HUES6 (cell line): ENCODE results near the gene CLMN.
A peak's percentile ranks its signal among the peaks of the same experiment; 100 is the strongest.

Experiments
- H3K27ac ChIP-seq: 2 replicates; pipeline ENCODE4 v1.7.0; 2013; ENCODE audit warnings: low read depth, mild to moderate bottlenecking, low read length, inconsistent platforms
- H3K27me3 ChIP-seq: 2 replicates; pipeline ENCODE4 v1.6.1; 2013; ENCODE audit warnings: low read length; ENCODE audit not compliant: control insufficient read depth, insufficient read depth
- H3K36me3 ChIP-seq: 2 replicates; pipeline ENCODE4 v1.6.1; 2013; ENCODE audit warnings: low read length; ENCODE audit not compliant: control insufficient read depth, insufficient read depth
- H3K4me1 ChIP-seq: 2 replicates; pipeline ENCODE4 v1.6.1; 2013; ENCODE audit warnings: low read length; ENCODE audit not compliant: control insufficient read depth, insufficient read depth
- H3K4me3 ChIP-seq: 2 replicates; pipeline ENCODE4 v1.5.1; 2013; ENCODE audit warnings: low read depth, low read length
- H3K9ac ChIP-seq: one replicate; pipeline ENCODE4 v1.6.1; 2013; ENCODE audit warnings: mild to moderate bottlenecking, low read length
- H3K9me3 ChIP-seq: 2 replicates; pipeline ENCODE4 v1.6.1; 2013; ENCODE audit warnings: low read depth, low read length; ENCODE audit not compliant: control insufficient read depth, insufficient read depth

Gene CLMN

DNA sequence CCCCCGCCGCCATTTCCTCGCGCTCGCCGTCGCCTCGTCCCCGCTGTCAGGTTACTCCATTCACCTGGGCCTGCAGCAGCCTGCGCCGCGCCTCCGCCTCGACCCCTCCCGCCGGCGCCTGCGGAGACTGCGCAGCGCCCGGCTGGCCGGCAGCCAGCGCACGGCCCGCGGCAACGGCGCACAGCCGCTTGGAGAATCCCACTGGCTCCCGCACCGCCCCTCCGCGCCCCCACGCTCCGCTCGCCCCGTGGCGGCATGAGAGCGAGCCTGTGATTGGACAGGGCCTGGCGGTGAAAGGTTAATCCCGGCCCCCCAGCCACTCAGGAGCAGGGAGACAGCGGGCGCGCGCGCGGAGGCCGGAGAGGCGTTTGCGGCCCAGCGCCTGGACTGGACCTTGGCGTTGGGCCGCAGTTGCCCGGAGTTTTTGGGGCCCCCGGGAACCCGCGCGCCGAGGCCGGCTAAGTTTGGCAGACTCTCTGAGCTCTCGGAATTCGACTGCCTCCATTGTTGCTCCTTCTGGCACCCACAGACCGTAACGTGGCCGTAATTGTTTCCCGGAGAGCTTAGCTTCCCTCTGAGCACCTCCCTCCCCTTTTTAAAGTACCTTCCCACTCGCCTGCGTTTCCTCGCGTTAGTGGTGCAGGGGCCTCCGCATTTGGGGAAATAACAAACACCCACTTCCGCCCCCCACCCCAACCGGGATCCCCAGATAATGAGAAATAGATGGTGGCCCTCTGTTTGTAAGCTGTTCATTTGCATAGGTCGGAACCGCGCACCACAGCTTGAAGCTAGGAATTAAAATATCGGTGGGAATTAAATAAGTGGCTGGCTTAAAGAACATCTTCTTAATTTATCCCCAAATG, 162.2 kb downstream of the CLMN start, which contains the start of gene DICER1:
TSS of gene DICER1 (minus strand) at position 203 of the 863 bp plus-strand sequence. CDS start 24,071 bp downstream, outside the sequence.
- Histone ChIP-seq H3K9ac (peak within 1 kb of the TSS; percentile 97), H3K36me3 (no peaks in the 10 kb centered on the region), H3K27me3 (no peaks in the 10 kb centered on the region), H3K4me1 (peaks cover 19% of the 10 kb centered on the region), H3K27ac (peak within 1 kb of the TSS; percentile 87), H3K4me3 (peak within 1 kb of the TSS; percentile 93), H3K9me3 (no peaks in the 10 kb centered on the region)

DNA sequence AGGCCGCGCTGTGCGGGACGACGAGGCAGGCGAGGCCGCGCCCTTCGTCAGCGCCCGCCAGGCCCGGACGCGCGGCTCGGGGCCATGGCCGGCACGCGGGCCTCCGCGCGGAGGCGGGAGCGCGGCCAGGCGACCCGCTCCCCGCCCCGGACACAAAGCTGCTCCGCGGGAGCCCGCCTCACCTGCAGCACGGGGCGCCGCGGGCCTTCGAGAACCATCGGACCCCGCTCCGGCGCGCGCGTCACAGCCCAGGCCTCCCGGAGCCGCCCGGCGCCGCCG, 162.7 kb downstream of the CLMN start:
- Histone ChIP-seq H3K36me3 (no peaks in the 10 kb centered on the region), H3K27ac (peak overlapping the region; percentile 67; the same call in 1 of the 2 replicates)

DNA sequence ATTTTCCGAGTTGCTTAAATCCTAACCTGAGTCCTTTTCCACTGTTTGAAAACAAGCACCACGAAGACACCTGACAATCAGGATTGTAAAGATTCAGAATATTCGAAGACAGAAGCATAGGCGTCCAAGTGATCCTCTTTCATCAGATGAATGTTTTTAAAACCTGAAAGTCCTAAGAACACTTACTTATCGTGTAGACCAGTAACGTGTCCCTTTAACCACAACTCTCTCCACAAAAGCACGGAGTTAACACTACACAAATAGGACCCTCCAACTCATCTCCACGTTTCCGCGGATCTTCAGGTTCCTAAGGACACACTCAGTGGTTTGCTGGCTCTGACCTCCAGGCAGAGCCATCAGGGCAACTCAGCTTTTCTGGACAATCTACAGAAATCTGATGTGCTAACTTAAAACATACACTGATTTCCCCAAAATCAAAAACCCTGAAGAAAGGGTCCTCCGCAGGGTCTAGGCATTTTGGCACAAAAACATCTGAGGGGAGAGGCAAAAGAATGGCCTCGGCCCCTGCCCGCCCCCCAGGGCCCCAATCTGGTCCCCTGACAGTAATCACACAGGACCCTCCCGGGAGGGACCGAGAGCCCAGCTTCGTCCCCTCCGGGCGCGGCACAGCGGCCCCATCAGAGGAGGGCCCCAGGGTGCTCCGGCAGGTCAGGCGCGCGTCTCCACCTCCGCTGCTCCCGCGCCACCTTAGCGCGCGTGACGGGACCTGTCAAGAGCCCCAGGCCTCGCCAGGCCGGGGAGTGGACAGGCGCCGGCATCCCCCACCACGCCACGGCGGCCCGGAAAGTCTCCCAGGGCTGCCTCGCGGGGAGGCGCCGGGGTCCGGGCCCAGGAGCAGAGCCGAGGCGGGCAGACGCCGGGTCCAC, 163.3 kb downstream of the CLMN start:
- Histone ChIP-seq H3K27ac (0 out of 2 replicates have a peak overlapping the region, but pooled peaks have one; percentile 4), H3K4me3 (peak overlapping the region; percentile 93)

More for the DNA sequence above, 162.7 kb downstream of the CLMN start:
- Histone ChIP-seq H3K9ac (peak overlapping the region; percentile 97), H3K4me3 (peak overlapping the region; percentile 93), H3K9me3 (no peaks in the 10 kb centered on the region), H3K4me1 (peaks cover 16% of the 10 kb centered on the region), H3K27me3 (no peaks in the 10 kb centered on the region)

DNA sequence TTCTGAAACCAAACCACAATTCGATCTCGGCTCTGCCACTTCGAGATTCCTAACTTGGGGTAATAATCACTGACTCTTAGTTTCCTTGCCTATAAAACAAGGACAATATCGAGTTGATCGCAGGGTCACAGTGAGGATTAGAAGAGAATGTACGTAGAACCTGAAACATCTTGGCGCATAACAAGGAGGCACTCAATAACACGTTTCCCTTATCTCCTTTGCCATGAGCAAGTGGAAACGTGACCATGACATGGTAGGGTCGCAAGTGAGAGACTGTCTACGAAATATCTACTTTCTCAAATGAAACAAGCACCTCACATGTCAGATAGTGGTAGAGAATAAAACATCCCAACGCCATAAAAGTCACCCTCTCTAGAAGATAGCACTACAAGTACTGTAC, 164.7 kb downstream of the CLMN start:
- Histone ChIP-seq H3K36me3 (no peaks in the 10 kb centered on the region), H3K4me3 (peak overlapping the region; percentile 93), H3K9ac (no peak overlapping the region), H3K27me3 (no peaks in the 10 kb centered on the region), H3K4me1 (peaks cover 18% of the 10 kb centered on the region), H3K27ac (no peak overlapping the region), H3K9me3 (no peaks in the 10 kb centered on the region)

More for the DNA sequence above, 163.3 kb downstream of the CLMN start:
- Histone ChIP-seq H3K9me3 (no peaks in the 10 kb centered on the region), H3K9ac (peak overlapping the region; percentile 97), H3K36me3 (no peaks in the 10 kb centered on the region), H3K27me3 (no peaks in the 10 kb centered on the region), H3K4me1 (peaks cover 18% of the 10 kb centered on the region)

DNA sequence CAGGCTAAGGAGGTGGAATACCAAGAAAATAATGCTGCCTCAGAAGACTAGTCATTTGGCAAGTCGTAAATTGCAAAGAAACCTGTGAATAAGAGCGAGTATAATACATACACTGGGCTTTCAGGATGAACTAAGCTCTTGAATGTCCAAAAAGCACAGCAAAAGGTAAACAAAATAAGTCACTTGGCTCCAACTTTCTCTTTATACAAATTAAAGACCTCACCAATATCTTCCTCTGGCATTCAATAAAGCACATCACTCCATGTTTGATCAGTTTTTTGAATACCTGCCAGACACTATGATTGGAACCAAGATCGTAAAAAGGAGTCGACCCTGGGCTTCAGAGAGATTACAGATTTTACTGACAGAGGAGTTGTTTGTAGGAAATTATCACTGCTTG, 165.8 kb downstream of the CLMN start:
- H3K9me3 ChIP-seq: no peaks in the 10 kb centered on the region
- no peak overlapping the region for H3K9ac ChIP-seq
- H3K36me3 ChIP-seq: no peaks in the 10 kb centered on the region
- no peaks in the 10 kb centered on the region for H3K27me3 ChIP-seq
- no peak overlapping the region for H3K4me3 ChIP-seq
- H3K4me1 ChIP-seq: peaks cover 18% of the 10 kb centered on the region
- no peak overlapping the region for H3K27ac ChIP-seq

DNA sequence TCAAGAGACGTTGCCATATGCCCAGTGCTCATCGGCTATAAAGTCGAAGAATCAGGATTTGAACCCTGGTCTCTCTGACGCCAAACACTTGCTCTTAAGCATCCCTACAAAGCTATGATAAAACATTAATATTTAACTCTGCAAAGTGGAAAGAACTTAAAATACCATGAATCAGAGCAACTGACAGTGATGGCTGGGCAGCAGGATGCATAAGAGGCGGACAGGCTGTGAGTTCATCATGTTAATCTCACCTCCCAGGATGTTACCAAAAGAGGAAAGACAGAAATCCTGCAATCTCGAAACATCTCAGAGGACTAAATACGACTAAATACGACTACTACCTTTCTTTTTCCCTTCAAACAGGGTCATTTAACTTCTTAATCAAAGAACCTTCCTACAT, 168.1 kb downstream of the CLMN start:
- H3K4me3 ChIP-seq: no peak overlapping the region
- peaks cover 26% of the 10 kb centered on the region for H3K4me1 ChIP-seq
- H3K9me3 ChIP-seq: peaks cover 2% of the 10 kb centered on the region; the same call in 1 of the 2 replicates
- no peaks in the 10 kb centered on the region for H3K36me3 ChIP-seq
- no peak overlapping the region for H3K27ac ChIP-seq
- H3K9ac ChIP-seq: no peak overlapping the region
- H3K27me3 ChIP-seq: no peaks in the 10 kb centered on the region

DNA sequence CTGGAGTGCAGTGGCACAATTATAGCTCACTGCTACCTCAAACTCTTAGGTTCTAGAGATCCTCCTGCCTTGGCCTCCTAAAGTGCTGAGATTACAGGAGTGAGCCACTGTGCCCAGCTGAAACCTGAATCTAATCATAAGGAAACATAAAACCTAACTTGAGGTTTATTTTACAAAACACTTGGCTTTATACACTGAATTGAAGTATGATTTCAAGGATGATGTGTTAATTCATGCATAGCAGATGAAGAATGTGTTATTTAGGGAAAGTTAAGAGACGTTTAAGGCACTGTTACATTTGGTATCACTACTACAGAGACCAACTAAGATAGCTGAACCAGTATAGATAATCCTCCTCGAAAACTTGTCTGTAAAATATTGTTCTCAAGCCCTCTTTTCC, 168.8 kb downstream of the CLMN start:
- Histone ChIP-seq H3K4me1 (peaks cover 29% of the 10 kb centered on the region), H3K36me3 (no peaks in the 10 kb centered on the region), H3K9me3 (peaks cover 5% of the 10 kb centered on the region; the same call in 1 of the 2 replicates), H3K27me3 (no peaks in the 10 kb centered on the region), H3K9ac (no peak overlapping the region), H3K4me3 (no peak overlapping the region), H3K27ac (no peak overlapping the region)

DNA sequence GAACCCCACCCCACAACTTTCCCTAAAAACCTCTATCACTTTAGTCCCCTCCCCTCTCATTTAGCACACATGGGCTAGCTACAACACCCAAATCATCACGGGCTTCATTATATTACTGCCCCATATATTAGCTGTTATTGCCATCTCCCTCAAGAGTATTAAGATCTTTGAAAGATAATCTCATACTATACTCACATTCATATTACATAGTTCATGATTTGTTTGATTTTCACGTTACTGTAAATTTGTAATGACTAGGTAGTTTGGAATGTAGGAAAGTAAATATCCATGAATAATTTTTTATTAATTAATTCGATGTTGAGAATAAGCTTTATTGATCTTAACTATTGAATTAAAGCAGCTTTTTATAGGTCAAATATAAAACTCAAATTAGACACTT, 170.3 kb downstream of the CLMN start:
- H3K9me3 ChIP-seq: peaks cover 16% of the 10 kb centered on the region; the same call in 1 of the 2 replicates
- no peak overlapping the region for H3K27ac ChIP-seq
- no peak overlapping the region for H3K4me3 ChIP-seq
- H3K27me3 ChIP-seq: no peaks in the 10 kb centered on the region
- no peak overlapping the region for H3K9ac ChIP-seq
- peaks cover 19% of the 10 kb centered on the region; the same call in 1 of the 2 replicates for H3K4me1 ChIP-seq
- no peaks in the 10 kb centered on the region for H3K36me3 ChIP-seq

DNA sequence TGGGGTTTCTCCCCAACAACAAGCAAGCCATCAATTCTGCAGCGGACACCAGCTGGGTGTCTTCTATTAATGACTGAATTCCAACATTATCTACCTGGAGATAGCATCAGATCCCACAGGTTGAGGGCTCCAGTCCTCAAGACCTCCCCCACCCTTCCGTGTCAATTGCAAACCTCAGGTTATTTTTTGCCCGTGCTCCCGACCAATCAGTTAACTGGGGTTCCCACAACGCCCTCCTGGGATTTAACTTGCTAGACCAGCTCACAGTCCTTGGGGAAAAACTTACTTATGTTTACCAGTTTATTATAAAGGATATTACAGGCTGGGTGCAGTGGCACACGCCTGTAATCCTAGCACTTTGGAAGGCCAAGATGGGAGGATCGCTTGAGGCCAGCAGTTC, 172.1 kb downstream of the CLMN start:
- H3K9me3 ChIP-seq: peaks cover 16% of the 10 kb centered on the region; the same call in 1 of the 2 replicates
- H3K4me3 ChIP-seq: no peak overlapping the region
- no peak overlapping the region for H3K27ac ChIP-seq
- H3K36me3 ChIP-seq: no peaks in the 10 kb centered on the region
- no peak overlapping the region for H3K9ac ChIP-seq
- no peaks in the 10 kb centered on the region for H3K27me3 ChIP-seq
- H3K4me1 ChIP-seq: peaks cover 27% of the 10 kb centered on the region

DNA sequence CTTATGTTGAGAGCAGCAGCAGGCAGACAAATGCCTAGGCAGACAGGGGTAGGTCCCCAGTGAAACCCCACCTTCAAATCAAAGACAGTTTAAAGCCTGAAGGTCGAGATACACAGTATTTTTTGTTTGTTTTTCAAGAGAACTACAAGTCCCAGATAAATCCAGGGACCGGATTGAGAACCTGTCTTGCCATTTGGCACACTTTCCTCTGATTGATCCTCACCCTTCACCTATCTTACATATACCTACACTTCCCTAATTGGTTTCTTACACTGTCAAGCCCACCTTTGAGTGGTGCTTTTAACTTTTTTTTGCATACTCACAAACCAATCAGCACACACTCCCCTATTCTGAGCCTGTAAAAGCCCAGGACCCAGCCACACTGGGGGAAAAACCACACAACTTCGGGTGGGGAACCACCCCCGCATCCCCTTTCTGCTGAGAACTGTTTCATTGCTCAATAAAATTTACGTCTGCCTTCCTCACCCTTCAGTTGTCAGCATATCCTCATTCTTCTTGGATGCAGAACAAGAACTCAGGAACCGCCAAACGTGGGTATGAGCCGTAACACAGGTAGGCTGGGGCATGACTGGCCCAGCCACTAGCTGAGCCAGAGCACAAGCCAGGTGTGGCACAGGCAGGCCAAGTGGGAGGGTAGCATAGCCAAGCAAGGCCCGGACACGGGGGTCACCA, 173.5 kb downstream of the CLMN start:
- Histone ChIP-seq H3K27ac (no peak overlapping the region; the same call in 1 of the 2 replicates), H3K27me3 (no peaks in the 10 kb centered on the region), H3K4me3 (no peak overlapping the region), H3K4me1 (peaks cover 30% of the 10 kb centered on the region), H3K9ac (no peak overlapping the region), H3K9me3 (peaks cover 16% of the 10 kb centered on the region; the same call in 1 of the 2 replicates), H3K36me3 (no peaks in the 10 kb centered on the region)
